ENCODE results near the gene MYBL2. TPM values are rescaled to one million over a fixed set of nuclear protein-coding genes. Genes with fewer than 3 reads are reported as not detected.

Gene MYBL2
- total and polyA plus RNA-seq, 8 donors = 4.7 to 14.5 (median 5.7) TPM

GRCh38 chr20:43690943-43691598 lies 24.2 kb downstream of the MYBL2 start:
- 63% methylated on average over 9 of the region's 9 CpGs for WGBS, 2 donors
- TF ChIP-seq CTCF (IDR thresholded peaks at IDR 0.05) = no peak
- Histone ChIP-seq H3K4me3 (no peak overlapping the region), H3K4me1 (no peaks in the 10 kb centered on the region), H3K9me3 (no peaks in the 10 kb centered on the region), H3K27me3 (no peaks in the 10 kb centered on the region), H3K27ac (no peak overlapping the region), H3K36me3 (peaks cover 0 to 10% (median 0%) of the 10 kb centered on the region in 3 donors)
- no peak for DNase-seq
- peak in 3 of 4 donors; percentile 22 to 24 (median 22) for ATAC-seq
- no peak for FAIRE-seq
- intact Hi-C loops (cut with DNase I) = loop anchor here in 1 of 3 donors (5.0 kb wide), 1 partner anchor 154 kb away; no protein-coding TSS in a partner anchor

- FAIRE-seq (no peak), ATAC-seq (peak; percentile 46 to 90 (median 72)), DNase-seq (peak in 4 of 6 donors; percentile 16 to 81 (median 40))
- Histone ChIP-seq H3K4me3 (no peak overlapping the region), H3K36me3 (peaks cover 0 to 10% (median 0%) of the 10 kb centered on the region in 3 donors), H3K27me3 (no peaks in the 10 kb centered on the region), H3K4me1 (no peaks in the 10 kb centered on the region), H3K27ac (no peak overlapping the region), H3K9me3 (no peaks in the 10 kb centered on the region)
- intact Hi-C loops (cut with DNase I) = loop anchor here in 1 of 3 donors (5.0 kb wide), 1 partner anchor 155 kb away; no protein-coding TSS in a partner anchor
- TF ChIP-seq CTCF (IDR thresholded peaks at IDR 0.05) = peak in 2 of 4 donors; percentile 34 to 42
- WGBS, 2 donors = 79% methylated on average over 5 of the region's 5 CpGs
These were observed 25.1 kb downstream of the MYBL2 start for GRCh38 chr20:43691928-43692524.

GRCh38 chr20:43694763-43695162 lies 27.8 kb downstream of the MYBL2 start:
- H3K27ac ChIP-seq = no peak overlapping the region
- ATAC-seq (no peak), FAIRE-seq (no peak), DNase-seq (no peak)
- peaks cover 0 to 12% (median 0%) of the 10 kb centered on the region in 3 donors for H3K36me3 ChIP-seq
- no peaks in the 10 kb centered on the region for H3K4me1 ChIP-seq
- intact Hi-C loops (cut with DNase I) = loop anchor here in 1 of 3 donors (5.0 kb wide), 1 partner anchor 157 kb away; no protein-coding TSS in a partner anchor
- no peaks in the 10 kb centered on the region for H3K9me3 ChIP-seq
- WGBS, 2 donors = 96 to 98% methylated on average over 3 of the region's 3 CpGs
- no peak overlapping the region for H3K4me3 ChIP-seq
- H3K27me3 ChIP-seq = no peaks in the 10 kb centered on the region
- no peak for TF ChIP-seq CTCF (IDR thresholded peaks at IDR 0.05)

- no peak for ATAC-seq
- DNase-seq = no peak
- no peak overlapping the region for H3K4me3 ChIP-seq
- no peaks in the 10 kb centered on the region for H3K9me3 ChIP-seq
- peaks cover 0 to 20% (median 0%) of the 10 kb centered on the region in 3 donors for H3K36me3 ChIP-seq
- no peak overlapping the region for H3K27ac ChIP-seq
- no peak for FAIRE-seq
- TF ChIP-seq CTCF (IDR thresholded peaks at IDR 0.05) = no peak
- no peaks in the 10 kb centered on the region for H3K27me3 ChIP-seq
- intact Hi-C loops (cut with DNase I) = no loop called here
- WGBS, 2 donors = 90 to 92% methylated on average over 8 of the region's 8 CpGs
- no peaks in the 10 kb centered on the region for H3K4me1 ChIP-seq
These were observed 28.7 kb downstream of the MYBL2 start for GRCh38 chr20:43695571-43695970.
